ENCODE measurements around the gene APBB2. TPM values are rescaled to one million over a fixed set of nuclear protein-coding genes. Genes with fewer than 3 reads are reported as not detected.

The APBB2 gene
- total and polyA plus RNA-seq, 10 of the 15 experiments (the other 5 are each of a cell fraction or from before 2014, with no cell fraction given) = 2.7 to 24.6 (median 19.0) TPM

- POLR2A ChIA-PET = no interaction called here
- Histone ChIP-seq H3K9me3 (replicated peaks; ENCODE audit: control insufficient read depth, insufficient read depth, low read length) (no peaks in the 10 kb centered on the region), H3K9ac (ENCODE audit: control insufficient read depth, insufficient read depth, low read length) (no peak overlapping the region), H3K36me3 (ENCODE audit: control insufficient read depth in 2 of 2, insufficient read depth in 2 of 2, low read length in 1 of 2) (no peaks in the 10 kb centered on the region), H3K79me2 (ENCODE audit: control insufficient read depth, insufficient read depth, low read length) (no peaks in the 10 kb centered on the region), H3K4me3 (no peak overlapping the region), H4K20me1 (ENCODE audit: control insufficient read depth, insufficient read depth) (no peaks in the 10 kb centered on the region), H3K27me3 (replicated peaks in 1 of 2; ENCODE audit: control insufficient read depth in 2 of 2, insufficient read depth in 2 of 2, low read length in 1 of 2) (no peaks in the 10 kb centered on the region; a peak in 1 of 4 replicates), H3K4me2 (ENCODE audit: control insufficient read depth, insufficient read depth) (no peak overlapping the region), H2AFZ (ENCODE audit: control insufficient read depth, low read depth, low read length) (no peak overlapping the region), H3K4me1 (ENCODE audit: control insufficient read depth, insufficient read depth, low read length) (no peaks in the 10 kb centered on the region), H3K27ac (ENCODE audit: control insufficient read depth, insufficient read depth) (no peak overlapping the region)
- TF ChIP-seq POLR2AphosphoS5 (IDR thresholded peaks at IDR 0.05; ENCODE audit: low read length) = no peak
- TF ChIP-seq SMC3 (IDR thresholded peaks at IDR 0.05; ENCODE audit: borderline replicate concordance, low read length) = peak; percentile 30; the same call in 1 of the 2 replicates
- peak; percentile 43 to 64 (median 60) for TF ChIP-seq CTCF (IDR thresholded peaks at IDR 0.05 in 2 of 3, conservative IDR thresholded peaks at IDR 0.05 in 1 of 3; ENCODE audit: control insufficient read depth in 2 of 3, extremely low read depth in 1 of 3, insufficient read depth in 1 of 3, low read depth in 3 of 3, low read length in 3 of 3)
- no peak for TF ChIP-seq SMARCA5 (IDR thresholded peaks at IDR 0.05)
- TF ChIP-seq RAD21 (IDR thresholded peaks at IDR 0.05; ENCODE audit: insufficient read depth, low read depth, low read length) = peak; percentile 42
- CTCF ChIA-PET = interaction anchor here (0.6 to 4.6 kb wide), 12 partner anchors 9 to 366 kb away, joined by 3 to 38 read pairs (median 3); no protein-coding TSS in a partner anchor
- intact Hi-C loops (cut with micrococcal nuclease; ENCODE audit: unreplicated experiment) = no loop called here
- SMC1A ChIA-PET (ENCODE audit: uncharacterized antibody, unreplicated experiment) = interaction anchor here (1.0 to 1.4 kb wide), 4 partner anchors 13 to 328 kb away, joined by 3 to 4 read pairs (median 4); no protein-coding TSS in a partner anchor
- DNase-seq (ENCODE audit: low read depth, low spot score) (no peak), FAIRE-seq (no peak), ATAC-seq (peak; percentile 97)
- RAD21 ChIA-PET (ENCODE audit: unreplicated experiment) = no interaction called here
- no TSS peak for BruUV-seq (replicated peaks)
- 16% methylated on average over 5 of the region's 5 CpGs for WGBS (ENCODE audit: insufficient coverage, insufficient replicate concordance, low lambda C conversion rate, missing lambda C conversion rate)
- in situ Hi-C loops (cut with MboI) = loop anchor here (25.0 kb wide), 1 partner anchor 745 kb away; no protein-coding TSS in a partner anchor
Measured at GRCh38 chr4:40916880-40917279, 297.5 kb downstream of the APBB2 start.
